ENCODE measurements around the gene MFSD6. TPM values are rescaled to one million over a fixed set of nuclear protein-coding genes. Genes with fewer than 3 reads are reported as not detected.

Gene MFSD6
- total RNA-seq, 1 experiment from 2014 or later, result 4.7 TPM

DNA sequence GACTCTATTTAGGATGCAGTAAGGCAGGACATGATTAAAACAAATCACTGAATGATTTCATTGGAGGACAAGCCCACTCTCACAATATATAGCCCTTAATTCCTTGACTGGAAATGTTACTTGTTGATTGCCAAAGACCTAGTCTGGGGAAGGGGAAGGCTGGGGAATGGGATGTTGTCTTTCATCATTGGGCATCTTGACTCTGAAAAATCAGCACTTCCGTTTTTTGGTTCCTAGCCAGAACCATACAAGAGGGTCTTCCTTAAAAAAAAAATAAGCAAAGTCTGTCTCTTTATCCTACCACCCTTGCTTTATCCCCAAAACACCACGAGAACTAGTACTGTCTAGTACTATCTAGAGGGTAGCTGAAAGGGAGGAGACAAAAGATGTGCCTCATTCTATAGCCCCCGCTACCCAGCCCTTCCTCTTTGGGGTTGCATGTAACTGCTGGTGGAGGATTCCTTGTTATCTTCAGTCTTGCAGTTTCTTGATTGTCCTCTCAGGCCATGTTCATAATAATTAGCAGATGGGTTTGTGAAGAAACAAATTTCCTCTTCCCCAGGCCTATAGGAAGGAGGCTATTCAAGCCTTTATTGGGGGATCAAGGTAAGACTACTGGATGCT lies 70.5 kb downstream of the MFSD6 start:
- TF ChIP-seq ZNF532 (CRISPR knock-in tag; IDR thresholded peaks at IDR 0.05; ENCODE audit: borderline replicate concordance) (no peak), MYBL2 (CRISPR knock-in tag; IDR thresholded peaks at IDR 0.05) (no peak)
- H3K4me3 Mint-ChIP-seq, result no peak overlapping the region
- DNase-seq (ENCODE audit: low spot score) (no peak), ATAC-seq (no peak)
- POLR2A ChIA-PET, result no interaction called here
- H3K27ac Mint-ChIP-seq, result no peak overlapping the region
- CTCF ChIA-PET, result no interaction called here
- H3K27me3 Mint-ChIP-seq (ENCODE audit: low read depth), result no peaks in the 10 kb centered on the region
- peaks cover 3% of the 10 kb centered on the region for H3K9me3 Mint-ChIP-seq
- H3K4me1 Mint-ChIP-seq, result no peaks in the 10 kb centered on the region
- H3K36me3 Mint-ChIP-seq, result peaks cover 3% of the 10 kb centered on the region; the same call in 1 of the 2 replicates

DNA sequence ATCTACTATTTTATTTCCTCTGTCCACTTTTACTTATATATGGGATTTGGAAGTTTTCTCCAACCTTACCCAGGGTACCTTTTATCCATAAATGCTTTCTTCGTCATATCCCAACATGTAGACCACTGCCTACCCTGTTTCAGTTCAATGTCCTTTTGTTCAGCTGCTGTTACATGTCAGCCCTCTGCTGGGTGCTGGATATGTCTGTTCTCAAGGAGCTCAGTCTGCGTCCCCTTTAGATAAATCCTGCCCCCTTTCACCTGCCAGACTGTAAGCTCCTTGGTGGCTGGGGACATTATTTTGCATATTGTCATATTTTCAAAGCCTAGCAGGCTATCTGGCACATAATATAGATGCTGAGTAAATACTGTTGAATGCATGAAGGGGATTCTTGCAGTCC lies 73.2 kb downstream of the MFSD6 start:
- no peaks in the 10 kb centered on the region for H3K27me3 Mint-ChIP-seq (ENCODE audit: low read depth)
- no peak overlapping the region for H3K27ac Mint-ChIP-seq
- POLR2A ChIA-PET, result no interaction called here
- no peak for DNase-seq (ENCODE audit: low spot score)
- H3K36me3 Mint-ChIP-seq, result no peaks in the 10 kb centered on the region
- ATAC-seq, result no peak
- CTCF ChIA-PET, result interaction anchor here (1.0 kb wide), 1 partner anchor 30 kb away, joined by 3 read pairs; no protein-coding TSS in a partner anchor
- no peaks in the 10 kb centered on the region for H3K9me3 Mint-ChIP-seq
- no peaks in the 10 kb centered on the region for H3K4me1 Mint-ChIP-seq
- H3K4me3 Mint-ChIP-seq, result no peak overlapping the region
- TF ChIP-seq TCF7 (CRISPR knock-in tag; IDR thresholded peaks at IDR 0.05; ENCODE audit: low read depth), result no peak
- TF ChIP-seq, protein P1, sequence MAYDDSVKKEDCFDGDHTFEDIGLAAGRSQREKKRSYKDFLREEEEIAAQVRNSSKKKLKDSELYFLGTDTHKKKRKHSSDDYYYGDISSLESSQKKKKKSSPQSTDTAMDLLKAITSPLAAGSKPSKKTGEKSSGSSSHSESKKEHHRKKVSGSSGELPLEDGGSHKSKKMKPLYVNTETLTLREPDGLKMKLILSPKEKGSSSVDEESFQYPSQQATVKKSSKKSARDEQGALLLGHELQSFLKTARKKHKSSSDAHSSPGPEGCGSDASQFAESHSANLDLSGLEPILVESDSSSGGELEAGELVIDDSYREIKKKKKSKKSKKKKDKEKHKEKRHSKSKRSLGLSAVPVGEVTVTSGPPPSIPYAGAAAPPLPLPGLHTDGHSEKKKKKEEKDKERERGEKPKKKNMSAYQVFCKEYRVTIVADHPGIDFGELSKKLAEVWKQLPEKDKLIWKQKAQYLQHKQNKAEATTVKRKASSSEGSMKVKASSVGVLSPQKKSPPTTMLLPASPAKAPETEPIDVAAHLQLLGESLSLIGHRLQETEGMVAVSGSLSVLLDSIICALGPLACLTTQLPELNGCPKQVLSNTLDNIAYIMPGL (CRISPR knock-in tag; IDR thresholded peaks at IDR 0.05), result no peak
- TF ChIP-seq PRDM15 (CRISPR knock-in tag; IDR thresholded peaks at IDR 0.05), result no peak
- TF ChIP-seq AFF4 (CRISPR knock-in tag; IDR thresholded peaks at IDR 0.05; ENCODE audit: borderline replicate concordance), result no peak
- no peak for TF ChIP-seq ZNF532 (CRISPR knock-in tag; IDR thresholded peaks at IDR 0.05; ENCODE audit: borderline replicate concordance)
- no peak for TF ChIP-seq JUN (CRISPR knock-in tag; IDR thresholded peaks at IDR 0.05)
- TF ChIP-seq, protein P2, sequence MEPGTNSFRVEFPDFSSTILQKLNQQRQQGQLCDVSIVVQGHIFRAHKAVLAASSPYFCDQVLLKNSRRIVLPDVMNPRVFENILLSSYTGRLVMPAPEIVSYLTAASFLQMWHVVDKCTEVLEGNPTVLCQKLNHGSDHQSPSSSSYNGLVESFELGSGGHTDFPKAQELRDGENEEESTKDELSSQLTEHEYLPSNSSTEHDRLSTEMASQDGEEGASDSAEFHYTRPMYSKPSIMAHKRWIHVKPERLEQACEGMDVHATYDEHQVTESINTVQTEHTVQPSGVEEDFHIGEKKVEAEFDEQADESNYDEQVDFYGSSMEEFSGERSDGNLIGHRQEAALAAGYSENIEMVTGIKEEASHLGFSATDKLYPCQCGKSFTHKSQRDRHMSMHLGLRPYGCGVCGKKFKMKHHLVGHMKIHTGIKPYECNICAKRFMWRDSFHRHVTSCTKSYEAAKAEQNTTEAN (CRISPR knock-in tag; IDR thresholded peaks at IDR 0.05), result no peak
